ENCODE results near the gene MPI. TPM values are rescaled to one million over a fixed set of nuclear protein-coding genes. Genes with fewer than 3 reads are reported as not detected.
"Not testable (repeated sequence)": the region's sequence is repeated elsewhere in the genome, so short reads cannot be mapped to it uniquely, and the experiment has no call there.

The MPI gene
- total RNA-seq, 2 experiments from 2014 or later = 75.7 to 93.3 TPM

DNA sequence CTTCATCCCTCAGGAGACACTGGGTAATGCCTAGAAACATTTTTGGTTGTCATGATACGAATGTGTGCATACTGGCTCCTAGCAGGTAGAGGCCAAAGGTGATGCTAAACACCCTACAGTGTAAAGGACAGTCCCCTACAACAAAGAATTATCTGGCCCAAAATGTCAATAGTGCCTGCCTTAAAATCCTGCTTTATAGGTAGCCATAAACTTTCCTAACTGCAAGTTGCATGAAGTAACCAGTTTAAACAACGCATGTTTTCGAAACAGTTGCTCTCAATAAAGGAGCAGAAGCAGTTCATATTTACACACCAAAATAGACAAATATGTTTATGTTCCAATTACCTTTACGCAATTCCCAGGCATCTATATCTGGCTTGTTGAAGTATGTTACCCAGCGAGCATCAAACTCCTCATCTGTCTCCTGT lies 38.9 kb downstream of the MPI start:
- no peak for ATAC-seq
- DNase-seq = no peak
- CTCF ChIA-PET = interaction anchor here (0.6 kb wide), 1 partner anchor 20 kb away, joined by 3 read pairs; no protein-coding TSS in a partner anchor

DNA sequence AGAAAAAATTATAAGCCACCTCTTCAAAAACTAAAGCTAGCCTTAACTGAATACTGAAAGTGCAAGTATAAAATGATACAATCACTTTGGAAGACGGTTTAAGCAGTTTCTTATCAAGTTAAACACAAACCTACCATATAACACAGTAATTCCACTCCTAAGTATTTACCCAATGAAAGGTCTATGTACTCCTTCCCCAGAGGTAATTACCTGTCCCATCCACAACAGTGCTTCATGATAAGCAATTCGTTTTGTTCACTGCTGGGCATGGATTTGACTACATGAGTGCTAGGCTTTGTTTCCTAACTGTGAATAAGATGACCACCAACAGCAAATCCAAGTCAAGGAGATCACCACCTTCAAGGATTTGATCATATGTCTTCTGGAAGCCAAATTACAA lies 43.7 kb downstream of the MPI start:
- POLR2A ChIA-PET = interaction anchor here (0.6 to 0.8 kb wide), 2 partner anchors 9 to 19 kb away, joined by 3 to 4 read pairs; no protein-coding TSS in a partner anchor
- ATAC-seq (no peak), DNase-seq (no peak)
- H3K27ac Mint-ChIP-seq = peak overlapping the region; percentile 42
- H3K4me3 Mint-ChIP-seq = no peak overlapping the region
- H3K36me3 Mint-ChIP-seq (ENCODE audit: low read depth) = peaks cover 26% of the 10 kb centered on the region
- H3K27me3 Mint-ChIP-seq = no peaks in the 10 kb centered on the region
- H3K9me3 Mint-ChIP-seq (ENCODE audit: low read depth) = no peaks in the 10 kb centered on the region
- intact Hi-C loops (cut with DNase I, micrococcal nuclease) = loop anchor here in 1 of 2 experiments (10.0 kb wide), 1 partner anchor 59 kb away; the partner anchor contains the start of gene SCAMP2
- CTCF ChIA-PET = interaction anchor here (0.6 to 1.7 kb wide), 6 partner anchors 10 to 473 kb away, joined by 3 to 4 read pairs (median 4); partner anchors contain the start of gene CSK
- H3K4me1 Mint-ChIP-seq = peaks cover 33% of the 10 kb centered on the region

More for the DNA sequence above, 38.9 kb downstream of the MPI start:
- POLR2A ChIA-PET = no interaction called here
- intact Hi-C loops (cut with DNase I, micrococcal nuclease) = no loop called here
- Mint-ChIP-seq H3K36me3 (ENCODE audit: low read depth) (peaks cover 35% of the 10 kb centered on the region), H3K27me3 (no peaks in the 10 kb centered on the region), H3K9me3 (ENCODE audit: low read depth) (no peaks in the 10 kb centered on the region), H3K27ac (no peak overlapping the region), H3K4me3 (no peak overlapping the region), H3K4me1 (peaks cover 7% of the 10 kb centered on the region)

GRCh38 chr15:74935193-74935592 lies 45.4 kb downstream of the MPI start:
- H3K27me3 Mint-ChIP-seq; ATAC-seq; H3K9me3 Mint-ChIP-seq (ENCODE audit: low read depth): not testable (repeated sequence)
- ChIA-PET POLR2A (interaction anchor here (0.6 to 0.7 kb wide), 2 partner anchors 26 to 510 kb away, joined by 3 to 5 read pairs; no protein-coding TSS in a partner anchor), CTCF (interaction anchor here (0.6 to 1.7 kb wide), 4 partner anchors 15 to 76 kb away, joined by 3 to 7 read pairs (median 4); no protein-coding TSS in a partner anchor)
- DNase-seq = peak; percentile 28
- peak overlapping the region; percentile 78 for H3K27ac Mint-ChIP-seq
- peaks cover 33% of the 10 kb centered on the region for H3K4me1 Mint-ChIP-seq
- peaks cover 16% of the 10 kb centered on the region for H3K36me3 Mint-ChIP-seq (ENCODE audit: low read depth)
- H3K4me3 Mint-ChIP-seq = peak overlapping the region; percentile 58
- intact Hi-C loops (cut with DNase I, micrococcal nuclease) = loop anchor here (5.0 to 10.0 kb wide), 4 partner anchors 60 to 702 kb away; partner anchors contain the start of genes CSK (in 1 of the 2) and SCAMP2 (in 1 of the 2)

- Mint-ChIP-seq H3K9me3 (ENCODE audit: low read depth) (no peaks in the 10 kb centered on the region), H3K4me1 (peaks cover 33% of the 10 kb centered on the region), H3K27me3 (no peaks in the 10 kb centered on the region), H3K4me3 (peak overlapping the region; percentile 88), H3K27ac (peak overlapping the region; percentile 86), H3K36me3 (ENCODE audit: low read depth) (peaks cover 12% of the 10 kb centered on the region)
- ATAC-seq (no peak), DNase-seq (no peak)
- intact Hi-C loops (cut with DNase I, micrococcal nuclease) = loop anchor here (1.0 to 10.0 kb wide), 5 partner anchors 31 to 700 kb away; partner anchors contain the start of genes CSK (in 1 of the 2), FAM219B (in 1 of the 2) and SCAMP2 (in 1 of the 2)
- POLR2A ChIA-PET = interaction anchor here (0.5 to 1.0 kb wide), 2 partner anchors 11 to 87 kb away, joined by 4 to 5 read pairs; no protein-coding TSS in a partner anchor
- CTCF ChIA-PET = interaction anchor here (0.8 to 1.2 kb wide), 2 partner anchors 13 to 36 kb away, joined by 3 to 5 read pairs; no protein-coding TSS in a partner anchor
Observed at GRCh38 chr15:74937272-74937589, 47.4 kb downstream of the MPI start.

GRCh38 chr15:74937590-74938371 lies 47.9 kb downstream of the MPI start, which contains the start of gene COX5A:
COX5A (minus strand) TSS chr15:74938073; CDS start chr15:74938014, 59 bp downstream.
- ChIA-PET POLR2A (interaction anchor here (0.5 to 1.0 kb wide), 7 partner anchors 12 to 158 kb away, joined by 3 to 9 read pairs (median 4); partner anchors contain the start of genes FAM219B and RPP25), CTCF (interaction anchor here (0.8 to 1.2 kb wide), 2 partner anchors 13 to 36 kb away, joined by 3 to 5 read pairs; no protein-coding TSS in a partner anchor)
- Mint-ChIP-seq H3K9me3 (ENCODE audit: low read depth) (no peaks in the 10 kb centered on the region), H3K27me3 (no peaks in the 10 kb centered on the region), H3K4me1 (peaks cover 31% of the 10 kb centered on the region), H3K27ac (peak within 1 kb of the TSS; percentile 91), H3K4me3 (peak within 1 kb of the TSS; percentile 88), H3K36me3 (ENCODE audit: low read depth) (peaks cover 10% of the 10 kb centered on the region)
- ATAC-seq (peak; percentile 96), DNase-seq (peak; percentile 96)
- intact Hi-C loops (cut with DNase I, micrococcal nuclease) = loop anchor here (1.0 to 10.0 kb wide), 20 partner anchors 19 to 700 kb away; partner anchors contain the start of genes FAM219B (in 2 of the 2), SCAMP2 (in 2 of the 2), ULK3 (in 2 of the 2) and CLK3 (in 1 of the 2)

- Mint-ChIP-seq H3K36me3 (ENCODE audit: low read depth) (no peaks in the 10 kb centered on the region), H3K27me3 (no peaks in the 10 kb centered on the region), H3K4me3 (no peak overlapping the region), H3K4me1 (peaks cover 7% of the 10 kb centered on the region), H3K27ac (no peak overlapping the region), H3K9me3 (ENCODE audit: low read depth) (no peaks in the 10 kb centered on the region)
- DNase-seq = peak; percentile 87
- POLR2A ChIA-PET = no interaction called here
- CTCF ChIA-PET = interaction anchor here (0.5 to 4.0 kb wide), 30 partner anchors 9 to 537 kb away, joined by 3 to 40 read pairs (median 4); partner anchors contain the start of genes COX5A, FAM219B and SCAMP5
- ATAC-seq = peak; percentile 87
- intact Hi-C loops (cut with DNase I, micrococcal nuclease) = loop anchor here (1.0 to 10.0 kb wide), 5 partner anchors 49 to 578 kb away; no protein-coding TSS in a partner anchor
Observed at GRCh38 chr15:74950078-74950908, 60.5 kb downstream of the MPI start.

DNA sequence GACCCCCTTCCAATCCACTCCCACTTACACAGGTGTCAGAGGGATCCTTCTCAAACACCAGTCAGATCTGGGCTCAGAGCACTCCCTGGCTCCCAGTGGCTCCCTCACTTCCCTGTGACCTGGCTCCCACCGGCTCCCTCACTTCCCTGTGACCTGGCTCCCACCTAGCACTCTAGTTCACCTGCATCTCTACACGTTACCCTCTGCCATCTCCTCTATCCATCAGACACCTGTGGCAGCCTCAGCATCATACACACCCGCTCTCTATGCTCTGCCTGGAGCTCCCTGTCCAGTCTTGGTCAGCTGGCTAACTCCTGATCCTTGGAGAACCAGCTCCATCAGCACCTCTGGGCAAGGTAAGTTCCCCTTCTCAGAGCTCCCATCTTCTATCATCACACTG lies 61.2 kb downstream of the MPI start:
- H3K4me1 Mint-ChIP-seq = peaks cover 11% of the 10 kb centered on the region
- intact Hi-C loops (cut with DNase I, micrococcal nuclease) = loop anchor here (5.0 to 10.0 kb wide), 2 partner anchors 316 to 579 kb away; no protein-coding TSS in a partner anchor
- no peaks in the 10 kb centered on the region for H3K27me3 Mint-ChIP-seq
- H3K9me3 Mint-ChIP-seq (ENCODE audit: low read depth) = no peaks in the 10 kb centered on the region
- H3K27ac Mint-ChIP-seq = no peak overlapping the region
- ChIA-PET POLR2A (no interaction called here), CTCF (interaction anchor here (0.5 to 4.0 kb wide), 27 partner anchors 9 to 538 kb away, joined by 3 to 40 read pairs (median 4); partner anchors contain the start of genes COX5A, FAM219B and SCAMP5)
- DNase-seq = no peak
- no peaks in the 10 kb centered on the region for H3K36me3 Mint-ChIP-seq (ENCODE audit: low read depth)
- ATAC-seq = no peak
- H3K4me3 Mint-ChIP-seq = no peak overlapping the region

Small RNA genes within 50 kb of the gene (microRNA-seq; reads per million reads assigned to microRNA genes)
- gene MIR6882 (ENCODE audit: borderline replicate concordance) = 2.5 reads per million

Other genes starting within 250 kb of the MPI start
- 10 to 100 TPM; 44.7 to 45.0 TPM for gene EDC3, start 194.0 kb upstream of the MPI start, total RNA-seq
- gene CYP1A1, start 164.5 kb upstream of the MPI start, total RNA-seq = 1 to 10 TPM; 2.0 to 2.2 TPM
- not detected for gene CYP1A2, start 141.2 kb upstream of the MPI start, total RNA-seq
- 100 to 1,000 TPM; 229 to 272 TPM for gene CSK, start 108.0 kb upstream of the MPI start, total RNA-seq
- gene LMAN1L, start 77.2 kb upstream of the MPI start, total RNA-seq = under 1 TPM in 1 of 2 experiments, not detected in 1; 0.25 TPM
- gene CPLX3, start 63.4 kb upstream of the MPI start, total RNA-seq = under 1 TPM in 1 of 2 experiments, not detected in 1; 0.11 TPM
- 10 to 100 TPM; 40.3 to 45.2 TPM for gene ULK3, start 46.9 kb upstream of the MPI start, total RNA-seq
- 10 to 100 TPM; 61.6 to 83.4 TPM for gene SCAMP2, start 16.7 kb upstream of the MPI start, total RNA-seq
- 10 to 100 TPM; 39.3 to 49.7 TPM for gene FAM219B, start 16.8 kb downstream of the MPI start, total RNA-seq
- 100 to 1,000 TPM; 313 to 319 TPM for gene COX5A, start 48.0 kb downstream of the MPI start, total RNA-seq
- 1 to 10 TPM; 5.4 to 6.2 TPM for gene RPP25, start 66.7 kb downstream of the MPI start, total RNA-seq
- 1 to 10 TPM; 3.9 to 4.5 TPM for gene SCAMP5, start 105.5 kb downstream of the MPI start, total RNA-seq
- gene PPCDC, start 133.5 kb downstream of the MPI start, total RNA-seq = 10 to 100 TPM; 23.3 to 24.0 TPM